GM12878 (cell line): ENCODE data around the gene MARCHF11.

ENCODE experiments used
- CTCF ChIP-seq, 3 experiments: IDR thresholded peaks in 2 of 3; conservative IDR thresholded peaks in 1 of 3; 2 replicates each; pipeline ENCODE4 v1.5.1; 2011; ENCODE audit warnings: low read depth in 3 of 3, low read length in 3 of 3, mild to moderate bottlenecking in 3 of 3, control low read depth in 2 of 3, moderate library complexity in 2 of 3, inconsistent platforms in 1 of 3, mixed read lengths in 1 of 3; ENCODE audit not compliant: control insufficient read depth in 2 of 3, insufficient read depth in 1 of 3; ENCODE audit errors: extremely low read depth in 1 of 3
- EP300 ChIP-seq, 2 experiments: fragments of 150-350 bp in 1 of 2; IDR thresholded peaks; 2 replicates each; pipeline ENCODE4 v1.6.1; 2011 to 2012; ENCODE audit warnings: low read depth in 2 of 2, low read length in 2 of 2, borderline replicate concordance in 1 of 2, improper control_type of control experiment in 1 of 2, inconsistent platforms in 1 of 2; ENCODE audit not compliant: control insufficient read depth in 1 of 2
- MEF2A ChIP-seq: IDR thresholded peaks from 2 replicates; pipeline ENCODE4 v1.6.1; 2011; ENCODE audit warnings: low read depth, mild to moderate bottlenecking, low read length, moderate library complexity; ENCODE audit not compliant: insufficient read depth
- MTA3 ChIP-seq: IDR thresholded peaks from 2 replicates; pipeline ENCODE4 v1.6.1; 2012; ENCODE audit warnings: low read length, inconsistent platforms, borderline replicate concordance
- TBL1XR1 ChIP-seq: IDR thresholded peaks from 2 replicates; pipeline ENCODE4 v1.6.1; 2012; ENCODE audit warnings: low read depth, low read length, improper control_type of control experiment
- YBX1 ChIP-seq: fragments of 450-650 bp; IDR thresholded peaks from 2 replicates; pipeline ENCODE4 v1.6.1; 2016; ENCODE audit warnings: antibody characterized with exemption
- ZNF274 ChIP-seq: IDR thresholded peaks from one replicate; pipeline ENCODE4 v1.8.0; 2011; ENCODE audit not compliant: insufficient read length, insufficient read depth

GRCh38 chr5:16076657-16077056, 102.9 kb downstream of the MARCHF11 start:
- TF ChIP-seq CTCF (IDR thresholded peaks at IDR 0.05 in 2 of 3, conservative IDR thresholded peaks at IDR 0.05 in 1 of 3; ENCODE audit: control insufficient read depth in 2 of 3, extremely low read depth in 1 of 3, insufficient read depth in 1 of 3, low read depth in 3 of 3, low read length in 3 of 3), result no peak
- TF ChIP-seq ZNF274, result no peak
- TF ChIP-seq MTA3, result no peak
- no peak for TF ChIP-seq YBX1
- no peak for TF ChIP-seq EP300 (IDR thresholded peaks at IDR 0.05; ENCODE audit: borderline replicate concordance in 1 of 2, control insufficient read depth in 1 of 2, low read depth in 2 of 2, low read length in 2 of 2)
- TF ChIP-seq TBL1XR1, result no peak
- TF ChIP-seq MEF2A, result no peak
